H1 (cell line): ENCODE data around the gene FPR3. TPM values are rescaled to one million over a fixed set of nuclear protein-coding genes. Genes with fewer than 3 reads are reported as not detected.

ENCODE experiments used
- CTCF ChIA-PET: fragments of 300-600 bp; sonication (Branson Sonifier 250); formaldehyde crosslinking; loops from one replicate; lab custom pipeline; 2021; ENCODE audit not compliant: partially characterized antibody; lab: Charles Lee
- POLR2A ChIA-PET: fragments of 300-600 bp; sonication (Branson Sonifier 250); formaldehyde crosslinking; loops from one replicate; lab custom pipeline; 2021; ENCODE audit warnings: inconsistent platforms; ENCODE audit not compliant: partially characterized antibody; lab: Charles Lee
- DNase-seq, 2 experiments: peaks; one replicate each; pipeline versions ENCODE4 v3.0.0 to v3.0.0-alpha.2; 2010 to 2022; ENCODE audit warnings: low spot score in 2 of 2, low read depth in 1 of 2, mixed read lengths in 1 of 2
- FAIRE-seq: peaks from 2 replicates; lab custom pipeline; 2011; peaks lifted over from hg19 to GRCh38; lab: Jason Lieb, UNC
- H2AFZ ChIP-seq: 2 replicates; pipeline ENCODE4 v1.8.1; 2012; ENCODE audit warnings: low read length, inconsistent platforms
- H2AK5ac ChIP-seq: 2 replicates; pipeline ENCODE4 v1.6.1; 2013; ENCODE audit warnings: low read depth, low read length
- H2BK120ac ChIP-seq: replicated peaks from 2 replicates; pipeline ENCODE3; 2013; ENCODE audit warnings: low read depth, low read length, inconsistent platforms
- H2BK12ac ChIP-seq: 2 replicates; pipeline ENCODE4 v1.6.1; 2013; ENCODE audit warnings: low read depth, low read length
- H2BK15ac ChIP-seq: 2 replicates; pipeline ENCODE4 v1.6.1; 2013; ENCODE audit warnings: low read length
- H2BK20ac ChIP-seq: 2 replicates; pipeline ENCODE4 v1.6.1; 2013; ENCODE audit warnings: low read length
- H2BK5ac ChIP-seq: 2 replicates; pipeline ENCODE4 v1.6.1; 2013; ENCODE audit warnings: low read depth, low read length
- H3K14ac ChIP-seq: 2 replicates; pipeline ENCODE4 v1.6.1; 2013; ENCODE audit warnings: inconsistent platforms; ENCODE audit not compliant: insufficient read length
- H3K18ac ChIP-seq: 2 replicates; pipeline ENCODE4 v1.6.1; 2013; ENCODE audit warnings: low read length; ENCODE audit errors: extremely low read depth
- H3K23ac ChIP-seq: 2 replicates; pipeline ENCODE4 v1.6.1; 2013; ENCODE audit warnings: inconsistent platforms; ENCODE audit not compliant: insufficient read length
- H3K23me2 ChIP-seq: 2 replicates; pipeline ENCODE4 v1.6.1; 2013; ENCODE audit warnings: low read depth, low read length
- H3K27ac ChIP-seq: 2 replicates; pipeline ENCODE4 v1.6.1; 2011; ENCODE audit warnings: low read depth, low read length, inconsistent platforms
- H3K27me3 ChIP-seq, 4 experiments: replicated peaks in 1 of 4; 1 replicate in 1 of 4; 2 replicates in 3 of 4; pipeline versions ENCODE4 v1.6.1 to v1.8.1; 2011 to 2013; ENCODE audit warnings: low read length in 3 of 4, mild to moderate bottlenecking in 3 of 4, inconsistent platforms in 2 of 4, mixed read lengths in 2 of 4, moderate library complexity in 1 of 4; ENCODE audit not compliant: control insufficient read depth in 3 of 4, insufficient read depth in 3 of 4; ENCODE audit errors: extremely low read depth in 1 of 4
- H3K36me3 ChIP-seq, 4 experiments: 2 replicates each; pipeline versions ENCODE4 v1.6.1 to v1.8.1; 2011 to 2013; ENCODE audit warnings: mild to moderate bottlenecking in 4 of 4, low read length in 3 of 4, moderate library complexity in 2 of 4, control low read depth in 1 of 4, inconsistent platforms in 1 of 4; ENCODE audit not compliant: insufficient read depth in 4 of 4, control insufficient read depth in 2 of 4
- H3K4ac ChIP-seq: replicated peaks from 2 replicates; pipeline ENCODE3; 2013; ENCODE audit warnings: low read length, low read depth, mixed read lengths, inconsistent platforms; ENCODE audit not compliant: insufficient read length
- H3K4me1 ChIP-seq, 4 experiments: replicated peaks in 1 of 4; 1 replicate in 1 of 4; 2 replicates in 3 of 4; pipeline versions ENCODE4 v1.6.1 to v1.8.1; 2011 to 2013; ENCODE audit warnings: low read length in 3 of 4, inconsistent platforms in 2 of 4, mixed read lengths in 1 of 4; ENCODE audit not compliant: insufficient read depth in 4 of 4, control insufficient read depth in 3 of 4
- H3K4me2 ChIP-seq, 2 experiments: 2 replicates each; pipeline versions ENCODE4 v1.6.1 to v1.8.1; 2011 to 2013; ENCODE audit warnings: low read depth in 2 of 2, low read length in 2 of 2, control low read depth in 1 of 2, inconsistent platforms in 1 of 2, mild to moderate bottlenecking in 1 of 2; ENCODE audit not compliant: insufficient read depth in 1 of 2
- H3K4me3 ChIP-seq, 4 experiments: fragments of 200-600, 300-600 bp in 1 of 4; sonication (generic), shearing (Covaris generic), sonication (Bioruptor Twin) in 1 of 4; 2 replicates each; pipeline versions ENCODE4 v1.5.1 to v1.8.1; 2011 to 2016; ENCODE audit warnings: low read length in 4 of 4, low read depth in 3 of 4, control low read depth in 2 of 4, inconsistent platforms in 2 of 4, mild to moderate bottlenecking in 2 of 4, mixed read lengths in 1 of 4, moderate library complexity in 1 of 4; ENCODE audit not compliant: insufficient read depth in 2 of 4; ENCODE audit errors: extremely low read depth in 1 of 4
- H3K56ac ChIP-seq: replicated peaks from 2 replicates; pipeline ENCODE3; 2013; ENCODE audit warnings: low read depth, mild to moderate bottlenecking, mixed read lengths, low read length, inconsistent platforms; ENCODE audit not compliant: insufficient read length
- H3K79me1 ChIP-seq: 2 replicates; pipeline ENCODE4 v1.6.1; 2013; ENCODE audit warnings: low read depth, low read length, control low read depth
- H3K79me2 ChIP-seq, 2 experiments: 2 replicates each; pipeline versions ENCODE4 v1.6.1 to v1.8.1; 2012 to 2013; ENCODE audit warnings: low read length in 2 of 2, mild to moderate bottlenecking in 2 of 2, inconsistent platforms in 1 of 2; ENCODE audit not compliant: insufficient read depth in 2 of 2, control insufficient read depth in 1 of 2
- H3K9ac ChIP-seq, 4 experiments: replicated peaks in 1 of 4; 1 replicate in 1 of 4; 2 replicates in 3 of 4; pipeline versions ENCODE4 v1.6.1 to v1.8.1; 2011 to 2013; ENCODE audit warnings: low read depth in 3 of 4, low read length in 3 of 4, control low read depth in 2 of 4, mild to moderate bottlenecking in 2 of 4, moderate library complexity in 2 of 4, inconsistent platforms in 1 of 4; ENCODE audit errors: extremely low read depth in 1 of 4
- H3K9me3 ChIP-seq, 2 experiments: 2 replicates each; pipeline versions ENCODE4 v1.6.1 to v1.8.1; 2012 to 2013; ENCODE audit warnings: mild to moderate bottlenecking in 2 of 2, moderate library complexity in 2 of 2, control low read depth in 1 of 2, inconsistent platforms in 1 of 2, low read depth in 1 of 2, low read length in 1 of 2, mixed read lengths in 1 of 2; ENCODE audit not compliant: insufficient read depth in 2 of 2
- H4K20me1 ChIP-seq, 2 experiments: replicated peaks in 1 of 2; 2 replicates each; pipeline versions ENCODE3 to v1.8.1; 2011 to 2013; ENCODE audit warnings: inconsistent platforms in 2 of 2, low read length in 2 of 2, mild to moderate bottlenecking in 1 of 2; ENCODE audit not compliant: insufficient read depth in 2 of 2, control insufficient read depth in 1 of 2
- H4K5ac ChIP-seq: 2 replicates; pipeline ENCODE4 v1.6.1; 2013; ENCODE audit warnings: low read length, low read depth, mixed read lengths, inconsistent platforms; ENCODE audit not compliant: insufficient read length
- H4K8ac ChIP-seq: 2 replicates; pipeline ENCODE4 v1.8.0; 2013; ENCODE audit warnings: mild to moderate bottlenecking, moderate library complexity, low read length, inconsistent platforms; ENCODE audit not compliant: insufficient read depth; ENCODE audit errors: extremely low read depth
- H4K91ac ChIP-seq: replicated peaks from 2 replicates; pipeline ENCODE3; 2013; ENCODE audit warnings: low read length, mixed read lengths, inconsistent platforms; ENCODE audit not compliant: insufficient read length
- BACH1 ChIP-seq: IDR thresholded peaks from 2 replicates; pipeline ENCODE4 v1.6.1; 2012; ENCODE audit warnings: low read length, improper control_type of control experiment
- EP300 ChIP-seq, 2 experiments: IDR thresholded peaks; 1 replicate in 1 of 2; 2 replicates in 1 of 2; pipeline ENCODE4 v1.6.1; 2011 to 2012; ENCODE audit warnings: low read depth in 2 of 2, low read length in 2 of 2, mild to moderate bottlenecking in 2 of 2, borderline replicate concordance in 1 of 2, inconsistent platforms in 1 of 2, moderate library complexity in 1 of 2
- RBBP5 ChIP-seq: IDR thresholded peaks from 2 replicates; pipeline ENCODE4 v1.7.1; 2012; ENCODE audit warnings: low read depth, mild to moderate bottlenecking, inconsistent platforms, low read length, moderate library complexity, borderline replicate concordance
- SIX5 ChIP-seq: IDR thresholded peaks from 2 replicates; pipeline ENCODE4 v1.6.1; 2011; ENCODE audit warnings: mild to moderate bottlenecking, low read depth, low read length
- WGBS, 2 experiments: shearing (Covaris generic) in 1 of 2; methylation state at CpG; one replicate each; pipeline versions ENCODE4 v1.1.6 to v1.1.7; 2013 to 2015; ENCODE audit warnings: low lambda C conversion rate in 2 of 2, mixed read lengths in 2 of 2, inconsistent platforms in 1 of 2, low coverage in 1 of 2, missing lambda C conversion rate in 1 of 2; ENCODE audit not compliant: insufficient replicate concordance in 2 of 2, insufficient coverage in 1 of 2, insufficient read length in 1 of 2; ENCODE audit errors: extremely low coverage in 1 of 2, missing lambda C conversion rate in 1 of 2; 5-methylcytosine and 5-hydroxymethylcytosine counted together
- polyA plus RNA-seq, 7 experiments: library from polyadenylated mRNA; depleted of rRNA in 3 of 7; stranded (reverse) in 5 of 7; unstranded in 2 of 7; fragments of >200 nt in 5 of 7; fragments of 200-250 nt in 2 of 7; gene quantifications; 1 replicate in 5 of 7; 2 replicates in 1 of 7; 4 replicates in 1 of 7; pipeline versions ENCODE4 v1.2.1 to v1.2.3, GENCODE V29; 2011 to 2013; ENCODE audit warnings: missing spikeins in 2 of 7, mixed read lengths in 2 of 7
- total RNA-seq: library from RNA; stranded (reverse); fragmentation: NEBNext Ultra II Directional; extraction: Animal tissue kit (Norgen Biotek cat#: 25700); gene quantifications from 2 replicates; pipeline ENCODE4 v1.2.1, GENCODE V29; 2021
- TF ChIP-seq, protein P1 (sequence below): IDR thresholded peaks from 2 replicates; pipeline ENCODE4 v1.6.1; 2012; ENCODE audit warnings: inconsistent platforms
- TF ChIP-seq, protein P2 (sequence below): IDR thresholded peaks from 2 replicates; pipeline ENCODE4 v1.6.1; 2012; ENCODE audit warnings: low read length, inconsistent platforms

The FPR3 gene
- total and polyA plus RNA-seq, 2 of the 8 experiments (the other 6 are each of a cell fraction or from before 2014, with no cell fraction given): not detected

DNA sequence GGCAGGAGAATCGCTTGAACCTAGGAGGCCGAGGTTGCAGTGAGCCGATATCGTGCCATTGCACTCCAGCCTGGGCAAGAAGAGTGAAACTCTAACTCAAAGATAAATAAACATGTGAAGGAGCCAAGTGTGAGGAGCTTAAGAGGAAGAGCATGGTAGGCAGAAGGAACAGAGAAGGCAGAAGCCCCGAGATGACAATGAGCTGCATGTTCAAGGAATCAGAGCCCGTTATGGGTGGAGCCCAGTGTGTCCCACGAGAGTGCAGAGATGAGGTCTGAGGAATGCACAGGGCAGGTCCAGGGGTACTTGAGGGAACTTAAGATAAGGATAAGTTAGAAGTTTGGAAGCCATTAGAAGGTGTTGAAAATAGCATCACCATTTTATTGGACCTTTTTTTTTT, 33.3 kb upstream of the FPR3 start:
- no peak overlapping the region for H2BK120ac ChIP-seq
- H2AFZ ChIP-seq: no peak overlapping the region
- no peaks in the 10 kb centered on the region for H3K79me1 ChIP-seq
- no peak overlapping the region for H3K56ac ChIP-seq
- H3K9me3 ChIP-seq: peaks cover 2 to 5% of the 10 kb centered on the region in 2 experiments; a peak in 3 of 4 replicates
- no peaks in the 10 kb centered on the region for H4K20me1 ChIP-seq
- no peak for FAIRE-seq
- no peak overlapping the region for H4K91ac ChIP-seq
- no peaks in the 10 kb centered on the region for H3K23me2 ChIP-seq
- no peak overlapping the region for H3K23ac ChIP-seq
- no peak for DNase-seq
- no peak overlapping the region for H2BK20ac ChIP-seq
- no peak overlapping the region for H3K4me3 ChIP-seq
- no peaks in the 10 kb centered on the region for H3K27me3 ChIP-seq
- H4K8ac ChIP-seq: no peak overlapping the region; the same call in 1 of the 2 replicates
- no peaks in the 10 kb centered on the region for H3K79me2 ChIP-seq
- H4K5ac ChIP-seq: no peak overlapping the region
- H2BK12ac ChIP-seq: no peak overlapping the region
- H2AK5ac ChIP-seq: no peak overlapping the region
- no peak overlapping the region for H3K4me2 ChIP-seq
- no peak overlapping the region for H2BK5ac ChIP-seq
- ChIA-PET CTCF (interaction anchor here (0.9 to 1.8 kb wide), 2 partner anchors 17 to 290 kb away, joined by 3 to 14 read pairs; no protein-coding TSS in a partner anchor), POLR2A (interaction anchor here (1.3 kb wide), 1 partner anchor 33 kb away, joined by 3 read pairs; no protein-coding TSS in a partner anchor)
- 90% methylated on average over 7 of the region's 7 CpGs; no CpG with 5 or more reads in 1 of the 2 experiments for WGBS, 2 experiments
- no peaks in the 10 kb centered on the region for H3K36me3 ChIP-seq
- no peak for TF ChIP-seq RBBP5
- TF ChIP-seq EP300 (IDR thresholded peaks at IDR 0.05; ENCODE audit: borderline replicate concordance in 1 of 2, low read depth in 2 of 2, low read length in 2 of 2): no peak
- TF ChIP-seq BACH1: no peak
- no peak for TF ChIP-seq SIX5
- TF ChIP-seq, protein P1, sequence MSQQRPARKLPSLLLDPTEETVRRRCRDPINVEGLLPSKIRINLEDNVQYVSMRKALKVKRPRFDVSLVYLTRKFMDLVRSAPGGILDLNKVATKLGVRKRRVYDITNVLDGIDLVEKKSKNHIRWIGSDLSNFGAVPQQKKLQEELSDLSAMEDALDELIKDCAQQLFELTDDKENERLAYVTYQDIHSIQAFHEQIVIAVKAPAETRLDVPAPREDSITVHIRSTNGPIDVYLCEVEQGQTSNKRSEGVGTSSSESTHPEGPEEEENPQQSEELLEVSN: no peak
- TF ChIP-seq, protein P2, sequence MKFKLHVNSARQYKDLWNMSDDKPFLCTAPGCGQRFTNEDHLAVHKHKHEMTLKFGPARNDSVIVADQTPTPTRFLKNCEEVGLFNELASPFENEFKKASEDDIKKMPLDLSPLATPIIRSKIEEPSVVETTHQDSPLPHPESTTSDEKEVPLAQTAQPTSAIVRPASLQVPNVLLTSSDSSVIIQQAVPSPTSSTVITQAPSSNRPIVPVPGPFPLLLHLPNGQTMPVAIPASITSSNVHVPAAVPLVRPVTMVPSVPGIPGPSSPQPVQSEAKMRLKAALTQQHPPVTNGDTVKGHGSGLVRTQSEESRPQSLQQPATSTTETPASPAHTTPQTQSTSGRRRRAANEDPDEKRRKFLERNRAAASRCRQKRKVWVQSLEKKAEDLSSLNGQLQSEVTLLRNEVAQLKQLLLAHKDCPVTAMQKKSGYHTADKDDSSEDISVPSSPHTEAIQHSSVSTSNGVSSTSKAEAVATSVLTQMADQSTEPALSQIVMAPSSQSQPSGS: no peak
- no peak overlapping the region for H3K27ac ChIP-seq
- no peak overlapping the region for H3K18ac ChIP-seq
- H3K4ac ChIP-seq: no peak overlapping the region
- no peak overlapping the region for H3K14ac ChIP-seq
- peaks cover 0 to 3% (median 1%) of the 10 kb centered on the region in 4 experiments; a peak in 1 of 7 replicates for H3K4me1 ChIP-seq
- no peak overlapping the region for H3K9ac ChIP-seq
- no peak overlapping the region for H2BK15ac ChIP-seq
